Measurements from ENCODE around the gene RFX3. TPM values are rescaled to one million over a fixed set of nuclear protein-coding genes. Genes with fewer than 3 reads are reported as not detected.

The RFX3 gene
- total RNA-seq, 1 donor from 2014 or later, result 3.8 TPM

DNA sequence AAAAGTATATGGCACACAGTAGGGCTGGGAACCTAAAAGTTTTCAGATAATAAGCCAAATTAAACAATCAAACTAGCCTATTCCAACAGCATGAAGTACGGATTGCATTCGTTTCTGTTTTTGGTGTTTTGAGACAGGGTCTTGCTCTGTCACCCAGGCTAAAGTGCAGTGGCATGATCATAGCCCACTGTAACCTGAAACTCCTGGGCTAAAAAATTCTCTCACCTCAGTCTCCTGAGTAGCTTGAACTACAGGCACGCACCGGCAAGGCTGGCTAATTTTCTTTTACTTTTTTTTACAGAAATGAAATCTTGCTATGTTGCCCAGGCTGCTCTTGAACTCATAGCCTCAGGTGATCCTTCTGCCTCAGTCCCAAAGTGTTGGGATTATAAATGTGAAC is 5.2 kb downstream of the RFX3 start:
- Histone ChIP-seq H3K9me3 (replicated peaks) (no peaks in the 10 kb centered on the region), H3K27ac (replicated peaks) (no peak overlapping the region), H3K4me1 (peaks cover 17% of the 10 kb centered on the region), H3K27me3 (ENCODE audit: low read depth) (no peaks in the 10 kb centered on the region), H3K4me3 (no peak overlapping the region), H3K36me3 (no peaks in the 10 kb centered on the region)
- no peak for DNase-seq
- intact Hi-C loops (cut with micrococcal nuclease), result no loop called here
- TF ChIP-seq, protein P1, sequence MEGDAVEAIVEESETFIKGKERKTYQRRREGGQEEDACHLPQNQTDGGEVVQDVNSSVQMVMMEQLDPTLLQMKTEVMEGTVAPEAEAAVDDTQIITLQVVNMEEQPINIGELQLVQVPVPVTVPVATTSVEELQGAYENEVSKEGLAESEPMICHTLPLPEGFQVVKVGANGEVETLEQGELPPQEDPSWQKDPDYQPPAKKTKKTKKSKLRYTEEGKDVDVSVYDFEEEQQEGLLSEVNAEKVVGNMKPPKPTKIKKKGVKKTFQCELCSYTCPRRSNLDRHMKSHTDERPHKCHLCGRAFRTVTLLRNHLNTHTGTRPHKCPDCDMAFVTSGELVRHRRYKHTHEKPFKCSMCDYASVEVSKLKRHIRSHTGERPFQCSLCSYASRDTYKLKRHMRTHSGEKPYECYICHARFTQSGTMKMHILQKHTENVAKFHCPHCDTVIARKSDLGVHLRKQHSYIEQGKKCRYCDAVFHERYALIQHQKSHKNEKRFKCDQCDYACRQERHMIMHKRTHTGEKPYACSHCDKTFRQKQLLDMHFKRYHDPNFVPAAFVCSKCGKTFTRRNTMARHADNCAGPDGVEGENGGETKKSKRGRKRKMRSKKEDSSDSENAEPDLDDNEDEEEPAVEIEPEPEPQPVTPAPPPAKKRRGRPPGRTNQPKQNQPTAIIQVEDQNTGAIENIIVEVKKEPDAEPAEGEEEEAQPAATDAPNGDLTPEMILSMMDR (IDR thresholded peaks at IDR 0.05; ENCODE audit: borderline replicate concordance), result no peak

- H3K4me1 ChIP-seq, result no peaks in the 10 kb centered on the region
- H3K27me3 ChIP-seq (ENCODE audit: low read depth), result no peaks in the 10 kb centered on the region
- TF ChIP-seq, protein P1 (IDR thresholded peaks at IDR 0.05; ENCODE audit: borderline replicate concordance), result no peak
- no peak for DNase-seq
- no peaks in the 10 kb centered on the region for H3K36me3 ChIP-seq
- intact Hi-C loops (cut with micrococcal nuclease), result no loop called here
- H3K9me3 ChIP-seq (replicated peaks), result no peaks in the 10 kb centered on the region
- no peak overlapping the region for H3K4me3 ChIP-seq
- no peak overlapping the region for H3K27ac ChIP-seq (replicated peaks)
Measured at GRCh38 chr9:3517377-3518048, 8.3 kb downstream of the RFX3 start.

DNA sequence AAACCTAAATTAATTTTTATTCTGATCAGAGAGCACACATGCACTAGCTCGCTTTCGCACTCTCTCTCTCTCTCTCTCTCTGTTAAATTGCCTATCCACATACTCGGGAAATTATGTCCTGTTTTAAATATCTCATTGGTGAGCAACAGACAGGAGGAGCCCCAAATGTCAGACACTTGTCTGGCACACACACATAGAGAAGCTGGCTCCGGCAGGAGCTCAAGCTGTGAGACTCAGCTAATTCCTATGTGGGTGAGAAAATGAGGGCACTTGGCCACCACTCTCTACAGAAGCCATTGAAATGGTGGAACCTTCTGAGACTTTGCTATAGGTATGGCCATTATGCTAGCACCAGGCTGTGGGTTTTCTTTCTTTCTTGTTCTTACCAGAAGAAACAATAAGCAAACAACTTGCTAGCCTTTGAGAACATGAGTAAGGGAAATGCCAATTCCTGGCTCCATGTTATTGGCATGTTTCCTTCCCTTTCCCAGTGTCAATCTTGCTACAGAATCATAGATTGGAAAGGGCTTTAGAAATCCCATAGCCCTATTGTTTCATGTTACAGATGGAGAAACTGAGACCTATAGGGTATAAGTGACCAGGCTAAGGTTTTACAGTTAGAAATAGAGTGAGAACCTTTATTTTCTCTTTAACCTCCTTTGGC is 9.0 kb downstream of the RFX3 start:
- no peak for DNase-seq
- Histone ChIP-seq H3K27me3 (ENCODE audit: low read depth) (no peaks in the 10 kb centered on the region), H3K27ac (replicated peaks) (no peak overlapping the region), H3K4me1 (peaks cover 1% of the 10 kb centered on the region), H3K4me3 (no peak overlapping the region), H3K9me3 (replicated peaks) (no peaks in the 10 kb centered on the region), H3K36me3 (no peaks in the 10 kb centered on the region)
- TF ChIP-seq, protein P1 (IDR thresholded peaks at IDR 0.05; ENCODE audit: borderline replicate concordance), result no peak
- intact Hi-C loops (cut with micrococcal nuclease), result no loop called here

GRCh38 chr9:3515405-3515804 is 10.4 kb downstream of the RFX3 start:
- Histone ChIP-seq H3K36me3 (no peaks in the 10 kb centered on the region), H3K4me1 (peaks cover 6% of the 10 kb centered on the region), H3K4me3 (no peak overlapping the region), H3K27me3 (ENCODE audit: low read depth) (no peaks in the 10 kb centered on the region), H3K27ac (replicated peaks) (no peak overlapping the region), H3K9me3 (replicated peaks) (no peaks in the 10 kb centered on the region)
- intact Hi-C loops (cut with micrococcal nuclease), result no loop called here
- TF ChIP-seq, protein P1 (IDR thresholded peaks at IDR 0.05; ENCODE audit: borderline replicate concordance), result no peak
- no peak for DNase-seq

DNA sequence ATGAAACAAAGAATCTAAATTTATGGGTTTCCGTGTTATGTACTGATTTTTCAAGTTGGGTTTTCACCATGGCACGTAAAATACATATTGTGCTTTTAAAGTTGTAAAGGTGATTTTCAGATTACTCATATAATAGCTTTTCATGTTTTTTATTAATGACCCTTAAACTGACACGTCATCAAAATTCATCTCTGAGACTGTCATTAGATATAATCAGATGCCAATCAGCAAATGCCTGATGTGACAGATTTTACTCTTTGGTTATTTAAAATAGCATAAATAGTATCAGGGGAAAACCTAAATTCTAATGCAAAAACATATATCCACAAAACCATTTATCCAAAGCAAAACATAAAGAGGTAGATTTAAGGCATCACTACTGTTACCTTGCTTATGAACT is 11.0 kb downstream of the RFX3 start:
- H3K27ac ChIP-seq (replicated peaks), result no peak overlapping the region
- no peak overlapping the region for H3K4me3 ChIP-seq
- TF ChIP-seq, protein P1 (IDR thresholded peaks at IDR 0.05; ENCODE audit: borderline replicate concordance), result no peak
- no peaks in the 10 kb centered on the region for H3K9me3 ChIP-seq (replicated peaks)
- no peaks in the 10 kb centered on the region for H3K27me3 ChIP-seq (ENCODE audit: low read depth)
- no peaks in the 10 kb centered on the region for H3K36me3 ChIP-seq
- intact Hi-C loops (cut with micrococcal nuclease), result no loop called here
- DNase-seq, result no peak
- peaks cover 6% of the 10 kb centered on the region for H3K4me1 ChIP-seq

Data from left ventricle myocardium inferior (tissue), 1 donor.